HUES48 (cell line): ENCODE measurements around the gene GJB1.
A peak's percentile ranks its signal among the peaks of the same experiment; 100 is the strongest.

ENCODE experiments used
- H3K27ac ChIP-seq: one replicate; pipeline ENCODE4 v1.7.0; 2013; ENCODE audit warnings: low read depth, low read length, inconsistent platforms
- H3K27me3 ChIP-seq: 2 replicates; pipeline ENCODE4 v1.6.1; 2013; ENCODE audit warnings: mild to moderate bottlenecking, low read length; ENCODE audit not compliant: control insufficient read depth, insufficient read depth
- H3K36me3 ChIP-seq: 2 replicates; pipeline ENCODE4 v1.6.1; 2013; ENCODE audit warnings: low read length; ENCODE audit not compliant: control insufficient read depth, insufficient read depth
- H3K4me1 ChIP-seq: 2 replicates; pipeline ENCODE4 v1.6.1; 2013; ENCODE audit warnings: mild to moderate bottlenecking, low read length; ENCODE audit not compliant: control insufficient read depth, insufficient read depth
- H3K4me3 ChIP-seq: 2 replicates; pipeline ENCODE4 v1.5.1; 2013; ENCODE audit warnings: mild to moderate bottlenecking, low read depth, low read length
- H3K9ac ChIP-seq: 2 replicates; pipeline ENCODE4 v1.6.1; 2013; ENCODE audit warnings: mild to moderate bottlenecking, low read depth, low read length, moderate library complexity
- H3K9me3 ChIP-seq: 2 replicates; pipeline ENCODE4 v1.6.1; 2013; ENCODE audit warnings: low read length; ENCODE audit not compliant: control insufficient read depth, insufficient read depth

The GJB1 gene

GRCh38 chrX:71239781-71240180 is 16.8 kb downstream of the GJB1 start:
- Histone ChIP-seq H3K4me1 (no peaks in the 10 kb centered on the region), H3K4me3 (no peak overlapping the region), H3K9ac (no peak overlapping the region), H3K36me3 (peaks cover 53% of the 10 kb centered on the region), H3K27ac (no peak overlapping the region), H3K27me3 (no peaks in the 10 kb centered on the region), H3K9me3 (peaks cover 43% of the 10 kb centered on the region)

GRCh38 chrX:71241301-71241700 is 18.3 kb downstream of the GJB1 start:
- no peak overlapping the region for H3K9ac ChIP-seq
- H3K27me3 ChIP-seq, result no peaks in the 10 kb centered on the region
- no peak overlapping the region for H3K4me3 ChIP-seq
- no peaks in the 10 kb centered on the region for H3K4me1 ChIP-seq
- H3K9me3 ChIP-seq, result peaks cover 48% of the 10 kb centered on the region
- H3K36me3 ChIP-seq, result peaks cover 67% of the 10 kb centered on the region
- no peak overlapping the region for H3K27ac ChIP-seq

- H3K9me3 ChIP-seq, result peaks cover 52% of the 10 kb centered on the region
- no peaks in the 10 kb centered on the region for H3K4me1 ChIP-seq
- no peaks in the 10 kb centered on the region for H3K27me3 ChIP-seq
- no peak overlapping the region for H3K9ac ChIP-seq
- no peak overlapping the region for H3K27ac ChIP-seq
- peaks cover 99% of the 10 kb centered on the region for H3K36me3 ChIP-seq
- no peak overlapping the region for H3K4me3 ChIP-seq
These were observed 21.5 kb downstream of the GJB1 start for GRCh38 chrX:71244359-71245128.

- peaks cover 99% of the 10 kb centered on the region for H3K36me3 ChIP-seq
- peaks cover 46% of the 10 kb centered on the region for H3K9me3 ChIP-seq
- no peak overlapping the region for H3K4me3 ChIP-seq
- no peak overlapping the region for H3K27ac ChIP-seq
- H3K27me3 ChIP-seq, result no peaks in the 10 kb centered on the region
- H3K9ac ChIP-seq, result no peak overlapping the region
- H3K4me1 ChIP-seq, result no peaks in the 10 kb centered on the region
These were observed 22.1 kb downstream of the GJB1 start for GRCh38 chrX:71245159-71245558.

- Histone ChIP-seq H3K4me3 (no peak overlapping the region), H3K9ac (no peak overlapping the region), H3K36me3 (peaks cover 51% of the 10 kb centered on the region), H3K27ac (no peak overlapping the region), H3K9me3 (peaks cover 16% of the 10 kb centered on the region), H3K4me1 (0 out of 2 replicates have a peak, but pooled peaks cover 3% of the 10 kb centered on the region), H3K27me3 (no peaks in the 10 kb centered on the region)
These were observed 27.8 kb downstream of the GJB1 start for GRCh38 chrX:71250841-71251240.

GRCh38 chrX:71251466-71251973 is 28.5 kb downstream of the GJB1 start:
- H3K4me1 ChIP-seq, result 0 out of 2 replicates have a peak, but pooled peaks cover 3% of the 10 kb centered on the region
- H3K27me3 ChIP-seq, result no peaks in the 10 kb centered on the region
- H3K9me3 ChIP-seq, result peaks cover 18% of the 10 kb centered on the region
- peaks cover 46% of the 10 kb centered on the region for H3K36me3 ChIP-seq
- peak overlapping the region; percentile 81 for H3K4me3 ChIP-seq
- no peak overlapping the region for H3K9ac ChIP-seq
- H3K27ac ChIP-seq, result no peak overlapping the region

GRCh38 chrX:71252221-71252620 is 29.2 kb downstream of the GJB1 start:
- H3K36me3 ChIP-seq, result peaks cover 39% of the 10 kb centered on the region
- no peak overlapping the region for H3K9ac ChIP-seq
- H3K4me1 ChIP-seq, result 0 out of 2 replicates have a peak, but pooled peaks cover 3% of the 10 kb centered on the region
- H3K9me3 ChIP-seq, result peaks cover 20% of the 10 kb centered on the region
- peak overlapping the region; percentile 81 for H3K4me3 ChIP-seq
- no peak overlapping the region for H3K27ac ChIP-seq
- no peaks in the 10 kb centered on the region for H3K27me3 ChIP-seq

- Histone ChIP-seq H3K9me3 (peaks cover 8% of the 10 kb centered on the region), H3K36me3 (peaks cover 26% of the 10 kb centered on the region), H3K27me3 (no peaks in the 10 kb centered on the region), H3K4me3 (peak overlapping the region; percentile 81), H3K4me1 (0 out of 2 replicates have a peak, but pooled peaks cover 3% of the 10 kb centered on the region), H3K27ac (peak overlapping the region; percentile 89), H3K9ac (peak overlapping the region; percentile 74)
These were observed 30.4 kb downstream of the GJB1 start for GRCh38 chrX:71253253-71254091.

GRCh38 chrX:71254092-71254963 is 31.3 kb downstream of the GJB1 start, which contains the start of gene ZMYM3:
Gene ZMYM3, minus strand, starts transcription at chrX:71254140. Its CDS starts 885 bp downstream, at chrX:71253255.
- Histone ChIP-seq H3K27me3 (no peaks in the 10 kb centered on the region), H3K36me3 (peaks cover 18% of the 10 kb centered on the region), H3K4me1 (0 out of 2 replicates have a peak, but pooled peaks cover 3% of the 10 kb centered on the region), H3K27ac (peak within 1 kb of the TSS; percentile 89), H3K4me3 (peak within 1 kb of the TSS; percentile 81), H3K9ac (peak within 1 kb of the TSS; percentile 74), H3K9me3 (peaks cover 7% of the 10 kb centered on the region; the same call in 1 of the 2 replicates)

GRCh38 chrX:71256051-71256450 is 33.0 kb downstream of the GJB1 start:
- no peak overlapping the region for H3K9ac ChIP-seq
- H3K36me3 ChIP-seq, result 0 out of 2 replicates have a peak, but pooled peaks cover under 1% of the 10 kb centered on the region
- no peak overlapping the region for H3K27ac ChIP-seq
- H3K27me3 ChIP-seq, result no peaks in the 10 kb centered on the region
- H3K4me1 ChIP-seq, result 0 out of 2 replicates have a peak, but pooled peaks cover 3% of the 10 kb centered on the region
- peaks cover 6% of the 10 kb centered on the region; the same call in 1 of the 2 replicates for H3K9me3 ChIP-seq
- no peak overlapping the region for H3K4me3 ChIP-seq
